OCI-LY7 (cell line): ENCODE results near the gene KLF11. TPM values are rescaled to one million over a fixed set of nuclear protein-coding genes. Genes with fewer than 3 reads are reported as not detected.
"Not testable (repeated sequence)": the region's sequence is repeated elsewhere in the genome, so short reads cannot be mapped to it uniquely, and the experiment has no call there.

Source experiments
- BruUV-seq: library from RNA; stranded (reverse); fragments of 400-500 nt; replicated peaks from 2 replicates; lab custom pipeline; 2021; lab: Mats Ljungman, UMichigan
- CTCF ChIA-PET: fragments of 300-600 bp; sonication (Branson Sonifier 250); formaldehyde crosslinking; loops from one replicate; lab custom pipeline; 2022; ENCODE audit warnings: antibody characterized with exemption; ENCODE audit not compliant: unreplicated experiment; lab: Charles Lee
- POLR2A ChIA-PET: fragments of 300-600 bp; sonication (Branson Sonifier 250); formaldehyde crosslinking; loops from one replicate; lab custom pipeline; 2022; ENCODE audit warnings: antibody characterized with exemption; lab: Charles Lee
- DNase-seq: peaks from one replicate; pipeline ENCODE4 v3.0.0-alpha.2; 2015; ENCODE audit warnings: low spot score
- H2AFZ ChIP-seq: fragments of 200-600 bp; sonication (generic), shearing (Covaris generic); 2 replicates; pipeline ENCODE4 v1.6.1; 2014; ENCODE audit warnings: mild to moderate bottlenecking, antibody characterized with exemption, low read length, moderate library complexity
- H3K27ac ChIP-seq: fragments of 200-600 bp; sonication (generic); 2 replicates; pipeline ENCODE4 v1.5.1; 2014; ENCODE audit warnings: mixed run types, low read depth, mild to moderate bottlenecking, moderate library complexity, low read length, inconsistent platforms; ENCODE audit not compliant: poor library complexity, severe bottlenecking
- H3K36me3 ChIP-seq: fragments of 200-600 bp; sonication (generic); 2 replicates; pipeline ENCODE4 v1.6.1; 2014; ENCODE audit warnings: mild to moderate bottlenecking, antibody characterized with exemption, low read length, moderate library complexity, mixed read lengths; ENCODE audit not compliant: insufficient read depth
- H3K4me1 ChIP-seq: fragments of 200-600 bp; sonication (generic); 2 replicates; pipeline ENCODE4 v1.5.1; 2014; ENCODE audit warnings: mild to moderate bottlenecking, low read length; ENCODE audit not compliant: insufficient read depth, poor library complexity, severe bottlenecking
- H3K4me2 ChIP-seq: fragments of 200-600 bp; sonication (generic); 2 replicates; pipeline ENCODE4 v1.6.1; 2014; ENCODE audit warnings: mild to moderate bottlenecking, low read length
- H3K4me3 ChIP-seq: fragments of 200-600 bp; sonication (generic); 2 replicates; pipeline ENCODE4 v1.5.1; 2014; ENCODE audit warnings: mild to moderate bottlenecking, low read depth, low read length; ENCODE audit not compliant: poor library complexity, severe bottlenecking
- H3K79me2 ChIP-seq: fragments of 200-600 bp; sonication (generic); 2 replicates; pipeline ENCODE4 v1.6.1; 2016; ENCODE audit warnings: low read depth, mild to moderate bottlenecking, low read length, moderate library complexity, mixed read lengths; ENCODE audit not compliant: insufficient read depth
- H3K9me2 ChIP-seq: fragments of 200-600 bp; sonication (generic); 2 replicates; pipeline ENCODE4 v1.6.1; 2016; ENCODE audit warnings: mild to moderate bottlenecking, low read length, mixed read lengths; ENCODE audit not compliant: insufficient read depth
- H3K9me3 ChIP-seq: fragments of 200-600 bp; sonication (generic); 2 replicates; pipeline ENCODE4 v1.6.1; 2014; ENCODE audit warnings: mild to moderate bottlenecking, mixed run types, low read length, mixed read lengths
- H4K20me1 ChIP-seq: fragments of 200-600 bp; sonication (generic); 2 replicates; pipeline ENCODE4 v1.6.1; 2014; ENCODE audit warnings: mild to moderate bottlenecking, antibody characterized with exemption, low read length, moderate library complexity, mixed read lengths; ENCODE audit not compliant: insufficient read depth
- EZH2phosphoT487 ChIP-seq: fragments of 200-600 bp; sonication (generic); IDR thresholded peaks from 2 replicates; pipeline ENCODE4 v1.6.1; 2018; ENCODE audit warnings: low read depth, borderline replicate concordance, mild to moderate bottlenecking, mixed run types, antibody characterized with exemption, low read length, moderate library complexity, mixed read lengths
- intact Hi-C: fragments of 100-400 bp; cut with micrococcal nuclease; formaldehyde crosslinking; loops from one replicate; pipeline ENCODE4 v1.10.0; 2022; ENCODE audit not compliant: unreplicated experiment
- total RNA-seq, 2 experiments: library from RNA; depleted of rRNA in 1 of 2; stranded (reverse); fragments of >200 nt in 1 of 2; shearing (Covaris generic) in 1 of 2; gene quantifications; 2 replicates each; pipeline ENCODE4 v1.2.3, GENCODE V29; 2014 to 2022
- TF ChIP-seq, protein P1 (sequence below): fragments of 200-600 bp; sonication (generic); conservative IDR thresholded peaks from 2 replicates; pipeline ENCODE4 v1.5.1; 2014; ENCODE audit warnings: mild to moderate bottlenecking, antibody characterized with exemption, low read length, moderate library complexity, mixed read lengths

Gene KLF11
- total RNA-seq, 2 experiments from 2014 or later = 6.5 to 14.9 TPM

DNA sequence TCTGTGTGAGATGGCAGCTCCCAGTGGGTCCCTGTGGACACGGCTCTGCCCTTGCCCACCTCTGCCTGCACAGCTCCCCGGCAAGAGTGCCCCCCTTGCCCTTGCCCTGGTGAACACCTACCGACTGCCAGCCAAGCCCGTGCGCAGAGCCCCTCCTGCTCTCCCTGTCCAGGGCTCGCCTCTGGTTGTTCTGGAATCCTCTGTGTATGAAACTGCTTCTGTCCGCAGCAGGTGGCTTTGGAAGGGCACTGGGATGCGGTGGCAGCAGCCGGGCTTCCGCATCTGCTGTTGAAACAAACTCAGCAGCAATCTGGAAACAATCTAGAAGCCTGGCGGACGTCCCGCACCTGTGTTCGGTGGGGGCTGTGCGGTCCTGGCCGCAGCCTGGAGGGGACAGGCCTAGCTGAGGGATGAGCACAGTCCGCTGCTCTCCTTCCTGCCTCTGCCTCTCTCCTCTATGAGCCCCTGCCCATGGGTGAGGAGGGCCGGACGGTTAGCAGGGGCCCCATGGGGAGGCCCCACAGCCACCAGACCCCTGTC, 34.0 kb upstream of the KLF11 start:
- TF ChIP-seq, protein P1, sequence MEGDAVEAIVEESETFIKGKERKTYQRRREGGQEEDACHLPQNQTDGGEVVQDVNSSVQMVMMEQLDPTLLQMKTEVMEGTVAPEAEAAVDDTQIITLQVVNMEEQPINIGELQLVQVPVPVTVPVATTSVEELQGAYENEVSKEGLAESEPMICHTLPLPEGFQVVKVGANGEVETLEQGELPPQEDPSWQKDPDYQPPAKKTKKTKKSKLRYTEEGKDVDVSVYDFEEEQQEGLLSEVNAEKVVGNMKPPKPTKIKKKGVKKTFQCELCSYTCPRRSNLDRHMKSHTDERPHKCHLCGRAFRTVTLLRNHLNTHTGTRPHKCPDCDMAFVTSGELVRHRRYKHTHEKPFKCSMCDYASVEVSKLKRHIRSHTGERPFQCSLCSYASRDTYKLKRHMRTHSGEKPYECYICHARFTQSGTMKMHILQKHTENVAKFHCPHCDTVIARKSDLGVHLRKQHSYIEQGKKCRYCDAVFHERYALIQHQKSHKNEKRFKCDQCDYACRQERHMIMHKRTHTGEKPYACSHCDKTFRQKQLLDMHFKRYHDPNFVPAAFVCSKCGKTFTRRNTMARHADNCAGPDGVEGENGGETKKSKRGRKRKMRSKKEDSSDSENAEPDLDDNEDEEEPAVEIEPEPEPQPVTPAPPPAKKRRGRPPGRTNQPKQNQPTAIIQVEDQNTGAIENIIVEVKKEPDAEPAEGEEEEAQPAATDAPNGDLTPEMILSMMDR = no peak
- POLR2A ChIA-PET = no interaction called here
- intact Hi-C loops = no loop called here

DNA sequence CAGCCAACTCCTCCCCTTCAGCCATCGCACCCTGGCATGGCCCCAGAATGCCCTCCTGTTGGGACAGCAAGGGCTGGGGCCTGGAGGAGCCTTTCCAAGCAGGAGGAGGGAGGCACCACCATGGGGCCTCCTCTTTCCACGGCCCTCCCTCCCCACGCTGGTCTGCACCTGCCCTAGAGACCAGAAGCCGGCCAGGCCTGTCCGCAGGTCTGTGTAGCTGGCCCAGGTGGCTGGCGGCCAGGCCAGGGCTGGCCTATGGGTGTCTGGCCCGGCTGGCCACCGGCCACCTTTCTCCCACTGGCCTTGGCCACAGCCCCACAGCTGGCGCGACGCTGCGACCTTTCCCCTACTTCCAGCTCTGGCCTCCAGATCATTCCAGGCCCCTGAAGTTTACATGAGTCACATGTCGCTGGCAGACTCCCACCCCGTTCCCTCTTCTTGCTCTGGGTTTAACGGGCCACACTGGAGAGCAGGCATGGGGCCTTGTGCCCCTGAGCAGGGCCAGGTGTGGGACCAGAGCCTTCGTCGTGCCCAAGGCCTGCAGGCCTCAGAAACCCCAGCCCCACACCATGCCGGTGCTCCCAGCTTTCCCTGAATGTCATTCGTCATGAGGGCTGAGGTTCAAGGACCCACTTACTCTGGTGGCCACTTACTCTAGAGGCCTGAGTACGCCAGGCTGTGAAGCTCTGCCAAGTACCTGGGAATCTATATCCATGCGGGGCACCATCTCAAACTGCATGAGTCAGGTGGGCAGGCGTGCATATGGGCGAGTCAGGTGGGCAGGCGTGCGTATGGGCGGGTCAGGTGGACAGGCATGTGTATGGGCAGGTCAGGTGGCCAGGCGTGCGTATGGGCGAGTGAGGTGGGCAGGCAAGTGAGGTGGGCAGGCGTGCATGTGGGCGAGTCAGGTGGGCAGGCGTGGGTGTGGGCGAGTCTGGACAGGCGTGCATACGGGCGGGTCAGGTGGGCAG, 33.3 kb upstream of the KLF11 start:
- CTCF ChIA-PET = no interaction called here
- POLR2A ChIA-PET = no interaction called here
- intact Hi-C loops = no loop called here

More for the DNA sequence above, 34.0 kb upstream of the KLF11 start:
- Histone ChIP-seq H3K4me1 (no peaks in the 10 kb centered on the region), H3K4me3 (no peak overlapping the region), H2AFZ (no peak overlapping the region), H3K9me3 (no peaks in the 10 kb centered on the region), H3K9me2 (no peaks in the 10 kb centered on the region), H3K36me3 (no peaks in the 10 kb centered on the region), H3K27ac (no peak overlapping the region), H4K20me1 (no peaks in the 10 kb centered on the region), H3K79me2 (no peaks in the 10 kb centered on the region), H3K4me2 (no peak overlapping the region)
- DNase-seq = no peak
- no TSS peak for BruUV-seq
- CTCF ChIA-PET = no interaction called here

DNA sequence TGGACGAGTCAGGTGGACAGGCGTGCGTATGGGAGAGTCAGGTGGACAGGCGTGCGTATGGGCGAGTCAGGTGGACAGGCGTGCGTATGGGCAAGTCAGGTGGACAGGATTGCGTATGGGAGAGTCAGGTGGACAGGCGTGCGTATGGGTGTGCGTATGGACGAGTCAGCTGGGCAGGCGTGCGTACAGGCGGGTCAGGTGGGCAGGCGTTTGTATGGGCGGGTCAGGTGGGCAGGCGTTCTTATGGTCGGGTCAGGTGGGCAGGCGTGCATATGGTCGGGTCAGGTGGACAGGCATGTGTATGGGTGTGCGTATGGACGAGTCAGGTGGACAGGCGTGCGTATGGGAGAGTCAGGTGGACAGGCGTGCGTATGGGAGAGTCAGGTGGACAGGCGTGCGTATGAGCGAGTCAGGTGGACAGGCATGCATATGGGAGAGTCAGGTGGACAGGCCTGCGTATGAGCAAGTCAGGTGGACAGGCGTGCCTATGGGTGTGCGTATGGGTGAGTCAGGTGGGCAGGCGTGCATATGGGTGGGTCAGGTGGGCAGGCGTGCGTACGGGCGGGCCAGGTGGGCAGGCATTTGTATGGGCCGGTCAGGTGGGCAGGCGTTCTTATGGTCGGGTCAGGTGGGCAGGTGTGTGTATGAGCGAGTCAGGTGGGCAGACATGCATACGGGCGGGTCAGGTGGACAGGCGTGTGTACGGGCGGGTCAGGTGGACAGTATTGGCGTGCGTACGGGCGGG, 32.3 kb upstream of the KLF11 start:
- BruUV-seq, POLR2A ChIA-PET, H3K27ac ChIP-seq, H3K4me1 ChIP-seq, H4K20me1 ChIP-seq, H3K9me3 ChIP-seq, H3K36me3 ChIP-seq, H3K4me2 ChIP-seq, CTCF ChIA-PET, DNase-seq, H2AFZ ChIP-seq, H3K79me2 ChIP-seq, H3K9me2 ChIP-seq, intact Hi-C loops, H3K4me3 ChIP-seq: not testable (repeated sequence)

More for the DNA sequence above, 33.3 kb upstream of the KLF11 start:
- Histone ChIP-seq H2AFZ (no peak overlapping the region), H3K36me3 (no peaks in the 10 kb centered on the region), H3K27ac (no peak overlapping the region), H3K4me3 (no peak overlapping the region), H4K20me1 (no peaks in the 10 kb centered on the region), H3K9me2 (no peaks in the 10 kb centered on the region), H3K4me1 (no peaks in the 10 kb centered on the region), H3K9me3 (no peaks in the 10 kb centered on the region), H3K4me2 (no peak overlapping the region), H3K79me2 (no peaks in the 10 kb centered on the region)
- no TSS peak for BruUV-seq
- TF ChIP-seq EZH2phosphoT487 = no peak
- TF ChIP-seq, protein P1 = no peak
- DNase-seq = no peak

DNA sequence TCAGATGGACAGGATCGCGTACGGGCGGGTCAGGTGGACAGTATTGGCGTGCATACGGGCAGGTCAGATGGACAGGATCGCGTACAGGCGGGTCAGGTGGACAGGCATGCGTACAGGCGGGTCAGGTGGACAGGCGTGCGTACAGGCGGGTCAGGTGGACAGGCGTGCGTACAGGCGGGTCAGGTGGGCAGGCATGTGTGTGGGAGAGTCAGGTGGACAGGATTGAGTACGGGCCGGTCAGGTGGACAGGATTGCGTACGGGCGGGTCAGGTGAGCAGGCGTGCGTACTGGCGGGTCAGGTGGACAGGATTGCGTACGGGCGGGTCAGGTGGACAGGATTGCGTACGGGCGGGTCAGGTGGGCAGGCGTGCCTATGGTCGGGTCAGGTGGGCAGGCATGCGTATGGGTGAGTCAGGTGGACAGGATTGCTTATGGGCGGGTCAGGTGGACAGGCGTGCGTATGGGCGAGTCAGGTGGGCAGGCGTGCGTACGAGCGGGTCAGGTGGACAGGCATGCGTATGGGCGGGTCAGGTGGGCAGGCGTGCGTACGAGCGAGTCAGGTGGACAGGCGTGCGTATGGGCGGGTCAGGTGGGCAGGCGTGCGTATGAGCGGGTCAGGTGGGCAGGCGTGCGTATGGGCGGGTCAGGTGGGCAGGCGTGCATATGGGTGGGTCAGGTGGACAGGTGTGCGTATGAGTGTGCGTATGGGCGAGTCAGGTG, 31.6 kb upstream of the KLF11 start:
- H3K4me2 ChIP-seq, DNase-seq, H3K79me2 ChIP-seq, H3K27ac ChIP-seq, BruUV-seq, H3K4me3 ChIP-seq, POLR2A ChIA-PET, H3K36me3 ChIP-seq, H3K9me3 ChIP-seq, H2AFZ ChIP-seq, CTCF ChIA-PET, intact Hi-C loops, H3K9me2 ChIP-seq, H4K20me1 ChIP-seq, H3K4me1 ChIP-seq: not testable (repeated sequence)
